ENCODE data around the gene GSC.

GSC gene

GRCh38 chr14:94771906-94772490, 2.1 kb upstream of the GSC start:
- no peak overlapping the region for H3K4me3 ChIP-seq (ENCODE audit: low read depth, low read length)

GRCh38 chr14:94771158-94771905, 1.4 kb upstream of the GSC start:
- H3K4me3 ChIP-seq (ENCODE audit: low read depth, low read length): no peak overlapping the region
- TF ChIP-seq, protein P1, sequence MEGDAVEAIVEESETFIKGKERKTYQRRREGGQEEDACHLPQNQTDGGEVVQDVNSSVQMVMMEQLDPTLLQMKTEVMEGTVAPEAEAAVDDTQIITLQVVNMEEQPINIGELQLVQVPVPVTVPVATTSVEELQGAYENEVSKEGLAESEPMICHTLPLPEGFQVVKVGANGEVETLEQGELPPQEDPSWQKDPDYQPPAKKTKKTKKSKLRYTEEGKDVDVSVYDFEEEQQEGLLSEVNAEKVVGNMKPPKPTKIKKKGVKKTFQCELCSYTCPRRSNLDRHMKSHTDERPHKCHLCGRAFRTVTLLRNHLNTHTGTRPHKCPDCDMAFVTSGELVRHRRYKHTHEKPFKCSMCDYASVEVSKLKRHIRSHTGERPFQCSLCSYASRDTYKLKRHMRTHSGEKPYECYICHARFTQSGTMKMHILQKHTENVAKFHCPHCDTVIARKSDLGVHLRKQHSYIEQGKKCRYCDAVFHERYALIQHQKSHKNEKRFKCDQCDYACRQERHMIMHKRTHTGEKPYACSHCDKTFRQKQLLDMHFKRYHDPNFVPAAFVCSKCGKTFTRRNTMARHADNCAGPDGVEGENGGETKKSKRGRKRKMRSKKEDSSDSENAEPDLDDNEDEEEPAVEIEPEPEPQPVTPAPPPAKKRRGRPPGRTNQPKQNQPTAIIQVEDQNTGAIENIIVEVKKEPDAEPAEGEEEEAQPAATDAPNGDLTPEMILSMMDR (IDR thresholded peaks at IDR 0.05; ENCODE audit: low read depth, low read length): no peak

More at GRCh38 chr14:94771906-94772490, 2.1 kb upstream of the GSC start:
- TF ChIP-seq, protein P1 (IDR thresholded peaks at IDR 0.05; ENCODE audit: low read depth, low read length): no peak

- no peak overlapping the region for H3K4me3 ChIP-seq (ENCODE audit: low read depth, low read length)
- TF ChIP-seq, protein P1 (IDR thresholded peaks at IDR 0.05; ENCODE audit: low read depth, low read length): no peak
These were observed 873 bp upstream of the GSC start for GRCh38 chr14:94770815-94771157.

DNA sequence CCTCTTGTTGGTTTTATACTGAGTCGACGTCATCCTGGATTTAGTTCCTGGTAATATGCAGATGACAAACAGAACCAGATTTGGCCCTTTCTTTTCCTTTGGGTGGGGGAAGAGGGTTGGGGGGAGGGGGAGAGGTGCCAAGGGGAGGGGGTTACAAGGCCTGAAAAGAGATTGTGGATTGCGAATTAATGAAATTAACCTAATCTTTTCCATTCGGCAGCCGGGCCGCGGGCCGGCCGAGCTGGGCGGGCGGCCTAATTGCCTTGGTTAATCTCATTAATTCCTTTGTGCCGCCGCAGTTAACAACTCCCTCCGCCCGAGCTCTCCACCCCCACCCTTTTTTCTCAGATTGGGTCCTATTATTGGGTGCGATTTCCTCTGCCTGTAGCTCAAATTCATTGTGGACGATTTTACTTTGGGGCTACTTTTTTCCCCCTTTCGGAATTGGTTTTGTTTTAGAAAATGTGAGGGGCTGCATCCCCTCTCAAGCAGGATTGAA, 387 bp upstream of the GSC start:
- peak overlapping the region; percentile 33 for H3K4me3 ChIP-seq (ENCODE audit: low read depth, low read length)
- TF ChIP-seq, protein P1 (IDR thresholded peaks at IDR 0.05; ENCODE audit: low read depth, low read length): no peak

DNA sequence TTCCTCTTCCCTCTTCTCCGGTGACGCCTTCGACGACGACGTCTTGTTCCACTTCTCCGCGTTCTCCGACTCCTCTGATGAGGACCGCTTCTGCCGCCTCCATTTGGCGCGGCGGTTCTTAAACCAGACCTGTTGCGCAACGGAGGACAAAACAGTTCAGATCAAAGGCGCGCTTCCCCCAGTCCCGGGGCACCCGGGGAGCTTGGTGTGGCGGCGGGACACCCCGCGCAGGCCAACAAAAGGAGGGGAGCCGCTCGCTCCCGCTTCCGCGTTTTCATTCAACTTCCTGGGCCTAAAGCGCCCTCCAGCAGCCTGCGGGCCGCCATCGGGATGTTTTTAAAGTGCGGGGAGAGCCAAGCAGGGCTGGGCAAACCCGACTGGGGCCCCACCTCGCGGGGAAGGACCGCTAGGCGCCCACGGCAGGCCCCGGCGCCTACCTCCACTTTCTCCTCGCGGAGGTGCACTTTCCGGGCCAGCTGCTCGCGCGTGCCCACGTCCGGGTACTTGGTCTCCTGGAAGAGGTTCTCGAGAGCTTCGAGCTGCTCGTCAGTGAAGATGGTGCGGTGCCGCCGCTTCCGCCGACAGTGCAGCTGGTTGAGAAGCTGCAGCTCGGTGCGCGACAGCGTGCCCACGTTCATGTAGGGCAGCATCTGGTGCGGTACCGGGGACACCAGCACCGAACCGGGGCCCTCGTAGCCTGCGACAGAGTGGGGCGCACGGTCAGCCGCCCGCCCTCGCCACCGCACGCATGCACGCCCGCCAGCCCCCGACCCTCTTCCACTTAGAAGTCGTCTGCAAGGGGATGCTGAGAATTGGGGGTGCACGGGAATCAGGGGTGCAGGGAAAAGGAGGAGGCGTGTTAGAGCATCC, 1.2 kb downstream of the GSC start:
- TF ChIP-seq, protein P1 (IDR thresholded peaks at IDR 0.05; ENCODE audit: low read depth, low read length): no peak
- no peak overlapping the region for H3K4me3 ChIP-seq (ENCODE audit: low read depth, low read length)

- TF ChIP-seq, protein P1 (IDR thresholded peaks at IDR 0.05; ENCODE audit: low read depth, low read length): no peak
- H3K4me3 ChIP-seq (ENCODE audit: low read depth, low read length): no peak overlapping the region
These were observed 1.8 kb downstream of the GSC start for GRCh38 chr14:94768141-94768520.

All from WI38 (cell line).